Activated gamma-delta T cell (primary cell): Measurements from ENCODE around the gene GNAS-AS1.

Experiments
- DNase-seq: peaks from one replicate; lab custom pipeline; 2025; lab: John Stamatoyannopoulos, UW

The GNAS-AS1 gene

GRCh38 chr20:58886546-58886945 is 35.8 kb upstream of the GNAS-AS1 start:
- no peak for DNase-seq

DNA sequence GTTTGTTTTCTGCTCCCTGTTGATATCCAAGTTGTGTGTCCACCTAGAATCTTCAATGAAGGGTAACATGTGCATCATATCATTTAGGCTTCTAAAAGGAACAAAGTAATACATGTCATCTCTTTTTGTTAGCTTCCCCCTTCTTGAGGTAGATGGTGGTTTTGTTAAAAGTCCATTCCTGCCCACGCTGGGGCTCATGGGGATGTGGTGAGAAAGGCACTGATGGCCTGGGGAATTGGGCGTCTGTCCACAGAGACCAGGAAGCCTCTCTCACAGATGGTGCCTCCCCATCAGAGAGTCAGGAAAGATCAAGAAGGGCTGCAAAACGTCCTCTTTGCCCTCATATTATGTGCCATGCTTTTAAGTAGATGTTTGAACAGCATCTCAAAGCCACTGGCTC is 34.3 kb upstream of the GNAS-AS1 start:
- DNase-seq = no peak

DNA sequence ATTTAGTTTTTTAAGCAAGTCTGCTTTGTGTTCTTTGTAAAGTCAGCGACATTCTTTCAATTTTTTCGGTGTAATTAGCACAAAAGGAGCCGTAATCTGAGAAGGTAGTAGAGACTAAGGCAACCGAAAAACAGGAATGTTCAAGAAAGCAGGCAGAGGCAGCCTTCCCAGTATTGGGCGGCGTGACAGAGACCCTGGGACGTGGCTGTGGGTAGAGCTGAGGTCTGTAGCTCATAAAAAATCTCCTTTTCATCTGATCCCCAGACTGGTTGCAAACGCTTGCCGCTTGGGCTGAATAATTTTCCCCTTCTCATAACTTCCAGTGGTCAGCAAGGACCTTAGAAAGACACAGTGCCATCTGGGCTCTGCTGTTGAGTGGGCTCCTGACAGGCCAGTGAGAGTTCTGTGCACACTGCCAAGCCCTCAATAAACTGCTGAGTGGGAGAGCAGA is 32.6 kb upstream of the GNAS-AS1 start:
- no peak for DNase-seq

- DNase-seq = no peak
Observed at GRCh38 chr20:58882704-58883089, 32.0 kb upstream of the GNAS-AS1 start.

- no peak for DNase-seq
Observed at GRCh38 chr20:58880994-58881752, 30.5 kb upstream of the GNAS-AS1 start.

GRCh38 chr20:58880441-58880840 is 29.7 kb upstream of the GNAS-AS1 start:
- DNase-seq = no peak

GRCh38 chr20:58878399-58878798 is 27.7 kb upstream of the GNAS-AS1 start:
- no peak for DNase-seq

GRCh38 chr20:58877976-58878360 is 27.3 kb upstream of the GNAS-AS1 start:
- no peak for DNase-seq

GRCh38 chr20:58877050-58877975 is 26.6 kb upstream of the GNAS-AS1 start:
- no peak for DNase-seq

- no peak for DNase-seq
Observed at GRCh38 chr20:58876437-58876836, 25.7 kb upstream of the GNAS-AS1 start.

DNA sequence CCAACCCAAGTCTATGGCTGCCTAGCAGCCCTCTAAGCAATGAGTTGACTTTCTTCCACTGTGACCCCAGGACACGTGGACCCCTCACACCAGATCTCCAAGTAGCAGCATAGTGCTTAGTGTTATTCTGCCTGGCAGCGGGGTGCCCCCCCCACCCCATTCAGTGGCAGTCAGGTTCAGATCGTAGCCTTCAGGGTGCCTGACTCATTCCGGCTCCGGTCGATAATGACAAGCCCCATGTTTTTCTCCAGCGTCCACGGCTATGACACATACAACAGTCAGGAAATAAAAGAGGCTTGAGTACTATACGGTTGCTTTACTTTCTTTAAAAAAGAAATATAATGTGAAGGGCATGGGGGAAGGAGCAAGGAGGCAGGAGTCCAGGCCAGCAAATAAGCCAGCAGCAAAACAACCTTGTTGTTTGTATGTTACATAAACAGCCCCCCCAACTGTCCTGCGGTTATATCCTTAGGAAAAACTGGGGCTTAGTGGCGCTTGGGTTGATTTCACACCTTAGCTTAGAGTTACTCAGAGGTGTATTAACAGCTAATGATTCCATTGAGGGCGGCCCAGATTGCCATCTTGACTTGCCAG is 24.9 kb upstream of the GNAS-AS1 start:
- DNase-seq = no peak

DNA sequence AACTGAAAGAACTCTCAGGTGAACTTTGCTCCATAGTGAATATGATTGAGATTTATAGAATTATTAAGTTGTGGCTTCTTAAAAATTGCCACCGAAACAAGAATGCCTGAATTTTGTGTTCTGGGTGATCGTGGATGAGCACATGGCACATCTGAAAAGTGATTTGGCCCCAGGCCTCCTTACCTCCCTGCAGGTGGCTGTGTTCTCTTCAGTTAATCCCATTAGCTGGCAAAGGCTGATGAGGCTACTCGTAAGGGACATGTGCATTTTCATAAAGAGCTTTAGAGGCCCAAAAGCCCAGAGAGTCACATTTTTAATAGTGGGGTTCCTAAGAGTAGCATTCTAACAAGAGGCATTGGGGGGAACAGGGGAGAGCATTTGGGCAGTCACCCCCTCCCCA is 24.4 kb upstream of the GNAS-AS1 start:
- DNase-seq = no peak

DNA sequence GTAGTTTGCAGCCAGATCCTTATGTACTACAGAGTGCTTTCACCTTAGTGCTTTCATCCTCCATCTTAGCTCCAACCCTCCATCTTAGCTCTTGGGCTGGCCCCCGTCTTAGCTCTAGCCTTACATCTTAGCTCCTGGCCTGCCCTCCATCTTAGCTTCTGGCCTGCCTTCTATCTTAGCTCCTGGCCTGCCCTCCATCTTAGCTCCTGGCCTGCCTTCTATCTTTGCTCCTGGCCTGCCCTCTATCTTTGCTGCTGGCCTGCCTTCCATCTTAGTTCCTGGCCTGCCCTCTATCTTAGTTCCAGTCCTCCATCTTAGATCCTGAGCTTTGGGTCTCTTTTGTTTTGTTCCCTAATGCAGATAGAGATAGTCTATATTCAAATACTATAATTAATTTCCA is 23.8 kb upstream of the GNAS-AS1 start:
- no peak for DNase-seq

DNA sequence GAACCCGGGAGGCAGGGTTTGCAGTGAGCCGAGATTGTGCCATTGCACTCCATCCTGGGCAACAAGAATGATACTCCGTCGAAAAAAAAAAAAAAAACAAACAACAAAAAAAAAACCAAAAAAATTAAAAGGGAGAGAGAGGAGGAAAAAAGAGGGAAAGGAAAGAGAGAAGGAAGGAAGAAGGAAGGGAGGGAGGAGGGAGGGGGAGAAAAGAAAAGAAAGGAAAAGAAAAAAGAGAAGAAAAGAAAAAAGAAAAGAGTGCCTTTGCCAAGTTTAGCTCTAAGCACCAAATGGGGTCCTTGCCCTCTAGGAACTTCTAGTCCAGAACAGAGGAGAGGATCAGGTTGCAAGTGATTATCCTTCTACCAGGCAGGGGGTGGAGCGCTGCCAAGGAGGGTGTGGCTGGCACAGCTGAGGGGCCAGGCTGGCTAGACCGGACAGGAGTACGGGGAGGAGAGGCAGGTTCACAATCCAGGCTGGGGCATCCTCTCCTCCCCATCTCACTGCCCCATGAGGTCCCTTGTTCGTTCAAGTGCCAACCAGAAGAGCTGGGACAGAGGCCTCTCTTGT is 20.9 kb upstream of the GNAS-AS1 start:
- DNase-seq = no peak

DNA sequence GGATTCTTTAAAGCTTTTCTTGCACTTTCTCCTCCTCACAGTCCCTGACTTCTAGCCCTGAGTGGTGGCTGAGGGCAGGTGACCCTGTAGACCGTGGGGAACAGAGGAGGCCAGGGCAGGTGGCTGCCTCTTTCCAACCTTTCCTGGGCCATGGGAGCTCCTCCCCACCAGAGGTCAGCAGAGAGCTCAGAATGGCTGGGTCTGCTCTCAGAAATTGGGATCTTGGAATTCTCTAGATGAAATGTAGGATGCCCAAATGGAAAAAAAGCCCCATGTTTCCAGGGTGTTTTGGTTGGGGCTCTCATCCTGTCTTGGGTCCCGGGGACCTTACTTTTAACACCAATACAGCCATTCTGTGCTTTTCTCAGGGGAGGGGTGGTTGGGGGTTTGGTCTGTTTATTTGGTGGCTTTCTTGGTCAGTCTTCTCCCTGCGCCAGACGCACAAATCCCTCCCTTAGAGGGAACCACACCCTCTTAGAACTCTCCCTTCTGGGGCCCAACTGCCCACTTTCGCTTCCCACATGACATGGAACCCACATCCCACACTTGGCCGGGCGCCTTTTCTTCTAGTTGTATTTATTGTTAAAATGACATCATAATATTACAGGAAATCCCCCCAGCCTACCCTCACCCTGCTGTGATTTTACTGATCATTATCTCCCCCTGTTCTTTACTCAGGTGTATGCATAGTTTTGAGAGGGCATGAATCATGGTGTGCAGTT is 19.8 kb upstream of the GNAS-AS1 start:
- DNase-seq = no peak

GRCh38 chr20:58869662-58870227 is 19.0 kb upstream of the GNAS-AS1 start:
- DNase-seq = no peak

DNA sequence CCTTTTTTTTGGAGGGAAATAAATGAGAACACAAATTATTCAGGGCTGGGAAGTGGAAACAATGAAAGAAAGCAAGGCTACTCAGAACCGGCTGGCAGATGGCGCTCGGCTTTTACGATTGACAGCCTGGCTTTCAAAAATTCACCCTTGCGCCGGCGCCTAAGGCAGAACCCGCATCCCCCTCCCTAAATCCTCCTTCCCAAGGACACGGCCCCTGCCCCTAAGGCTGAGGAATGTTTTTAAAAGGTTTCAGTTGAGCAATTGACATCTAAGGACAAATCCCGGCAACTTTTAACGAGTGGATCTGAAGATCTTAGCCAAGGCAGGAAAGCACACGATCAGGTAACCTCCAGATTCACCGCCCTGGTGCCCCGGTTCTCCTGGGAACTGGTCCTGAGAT is 18.1 kb upstream of the GNAS-AS1 start:
- DNase-seq = no peak

DNA sequence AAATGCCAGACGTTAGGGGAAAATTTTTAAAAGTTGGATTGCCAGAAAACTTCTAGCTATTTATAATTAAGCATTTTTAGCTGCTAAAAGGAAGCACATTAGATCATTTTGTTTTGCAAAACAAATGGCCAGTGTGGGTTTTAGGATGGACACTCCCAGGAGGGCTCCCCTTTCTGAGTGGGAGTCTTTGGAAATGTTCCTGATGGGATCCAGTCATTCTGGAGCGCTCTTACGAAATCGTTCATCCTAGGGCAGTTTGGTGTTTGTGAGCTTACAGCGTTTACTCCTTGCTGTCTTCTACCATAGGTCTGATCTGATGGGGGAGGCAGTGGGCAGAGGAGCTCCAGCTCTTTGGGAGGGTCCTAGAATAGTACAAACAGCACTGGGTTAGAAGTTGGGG is 16.5 kb upstream of the GNAS-AS1 start:
- no peak for DNase-seq

DNA sequence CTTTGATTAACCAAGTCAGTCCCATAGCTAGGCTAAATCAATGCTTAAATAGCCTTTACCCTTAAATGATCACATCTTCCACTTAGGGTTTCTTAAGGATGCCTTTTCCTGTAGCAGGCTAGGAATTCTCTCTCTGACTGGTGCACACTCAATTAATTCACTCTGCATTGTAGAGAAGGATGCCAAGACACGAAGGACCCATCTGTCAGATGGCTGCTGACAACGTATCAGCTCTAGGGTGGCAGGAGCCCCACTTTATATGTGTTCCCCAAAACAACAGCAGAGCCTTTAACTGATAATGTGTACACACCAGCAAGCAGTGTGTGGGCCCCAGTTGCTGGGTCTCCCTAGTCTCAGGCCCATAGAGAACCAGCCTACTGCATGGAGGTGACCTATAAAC is 15.1 kb upstream of the GNAS-AS1 start:
- DNase-seq = no peak

DNA sequence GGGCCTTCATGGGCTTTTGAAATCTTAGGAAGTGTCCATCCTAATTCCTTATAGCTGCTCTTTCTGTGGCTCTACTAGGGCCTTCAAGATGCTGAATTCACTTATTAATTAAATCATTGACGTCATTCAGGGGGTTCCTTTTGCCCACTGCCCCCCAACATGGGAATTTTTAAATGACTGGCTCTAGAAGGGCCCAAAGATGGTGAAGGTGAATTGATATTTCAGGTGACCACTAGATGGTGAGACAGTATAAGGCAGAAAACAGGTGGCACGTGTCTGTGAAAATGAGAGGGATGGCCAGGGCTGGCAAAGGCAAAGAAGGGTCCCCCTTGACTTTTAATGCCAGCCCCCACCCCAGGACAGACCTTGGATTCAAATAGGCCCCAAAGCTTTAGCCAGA is 13.6 kb upstream of the GNAS-AS1 start:
- no peak for DNase-seq

DNA sequence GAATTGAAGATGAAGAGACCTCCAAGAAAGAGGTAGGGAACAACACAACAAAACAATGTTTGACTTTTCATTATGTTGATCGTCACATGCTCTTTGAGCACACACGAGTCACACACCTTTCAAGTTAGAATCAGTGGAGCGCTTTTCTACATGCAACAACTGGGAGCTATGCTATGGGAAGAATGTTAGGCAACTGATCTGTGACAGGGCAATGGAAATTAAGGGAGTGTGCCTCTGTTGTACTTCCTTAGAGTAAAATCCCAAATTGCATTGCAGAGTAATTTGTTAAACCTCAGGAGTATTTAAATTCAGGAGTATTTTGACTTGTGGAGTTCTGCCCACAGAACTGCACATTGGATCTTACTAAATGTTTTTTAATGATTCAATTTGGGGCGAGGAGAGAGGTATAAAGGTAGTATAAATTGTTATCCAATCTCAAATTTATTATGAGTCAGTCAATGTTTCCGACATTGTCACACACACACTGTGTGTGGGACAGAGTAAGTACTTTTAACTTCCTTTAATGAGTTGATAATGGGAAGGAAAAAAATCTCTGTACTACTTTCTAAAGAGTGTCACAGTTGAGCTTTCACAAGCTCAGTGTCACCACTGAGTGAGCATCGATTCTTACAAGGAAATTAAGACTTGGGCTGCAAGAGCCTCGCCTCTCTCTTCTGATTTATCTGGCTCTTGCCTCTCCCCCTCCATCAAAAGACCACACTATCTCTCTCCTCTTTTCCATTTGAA is 12.5 kb upstream of the GNAS-AS1 start:
- DNase-seq = no peak
